Measurements from ENCODE around the gene KTI12.

The KTI12 gene

DNA sequence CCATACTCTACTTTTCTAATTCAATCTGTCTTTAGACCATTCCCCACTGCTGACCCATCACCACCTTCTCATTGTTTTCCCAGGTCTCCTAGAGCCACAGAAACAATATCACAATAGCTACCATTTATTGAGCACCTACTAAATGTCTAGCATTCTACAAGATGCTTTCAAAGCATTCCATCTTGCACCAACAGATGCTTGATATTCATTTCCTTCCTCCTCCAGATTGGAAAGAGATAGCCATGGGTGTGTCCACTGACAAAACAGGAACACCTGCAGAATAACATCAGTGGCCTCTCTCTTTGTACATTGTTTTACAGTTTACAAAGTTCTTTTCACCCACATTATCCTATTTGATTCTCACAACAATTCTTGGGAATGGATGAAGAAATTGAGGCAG, 45.4 kb downstream of the KTI12 start:
- DNase-seq (ENCODE audit: low read depth in 2 of 2), result no peak

DNA sequence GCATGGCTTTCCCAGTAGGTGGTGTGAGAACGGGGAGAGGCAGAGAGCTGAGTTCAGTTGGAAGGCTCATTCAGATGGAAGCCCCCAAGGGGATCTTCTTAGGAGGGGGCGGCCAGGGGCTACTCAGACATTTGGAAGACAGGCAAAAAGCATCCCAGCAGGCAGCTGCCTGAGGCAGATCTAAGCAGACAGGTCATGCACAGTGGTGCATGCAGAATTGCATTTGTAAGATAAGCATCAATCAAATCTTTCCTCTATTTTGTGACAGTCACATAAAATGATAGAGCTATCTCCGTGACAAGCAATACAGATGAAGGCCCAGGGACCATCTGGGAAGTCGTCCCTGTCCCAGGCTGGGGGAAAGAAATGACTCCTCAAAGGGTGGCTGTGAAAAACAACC, 46.9 kb downstream of the KTI12 start:
- no peak for DNase-seq (ENCODE audit: low read depth in 2 of 2)

DNA sequence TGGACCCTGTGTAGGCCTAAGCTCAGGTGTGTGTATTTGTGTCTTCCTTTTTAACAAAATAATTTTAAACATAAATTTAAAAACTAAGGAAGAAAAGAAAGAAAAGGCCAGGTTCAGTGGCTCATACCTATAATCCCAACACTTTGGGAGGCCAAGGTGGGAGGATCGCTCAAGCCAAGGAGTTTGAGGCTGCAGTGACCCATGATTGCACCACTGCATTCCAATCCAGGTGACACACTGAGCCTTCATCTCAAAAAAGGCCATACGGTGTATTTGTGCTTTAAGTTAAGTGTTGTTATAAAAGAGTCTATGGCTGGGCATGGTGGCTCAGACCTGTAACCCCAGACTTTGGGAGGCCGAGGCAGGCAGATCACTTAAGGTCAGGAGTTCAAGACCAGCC, 51.4 kb downstream of the KTI12 start:
- no peak for DNase-seq (ENCODE audit: low read depth in 2 of 2)

Measured in stimulated activated CD8-positive, alpha-beta memory T cell treated with anti-CD3 and anti-CD28 coated beads, Interleukin-15, amount 100 ng/mL, for 4 hours (primary cell).